ENCODE results near the gene ACOT7.

ACOT7 gene

DNA sequence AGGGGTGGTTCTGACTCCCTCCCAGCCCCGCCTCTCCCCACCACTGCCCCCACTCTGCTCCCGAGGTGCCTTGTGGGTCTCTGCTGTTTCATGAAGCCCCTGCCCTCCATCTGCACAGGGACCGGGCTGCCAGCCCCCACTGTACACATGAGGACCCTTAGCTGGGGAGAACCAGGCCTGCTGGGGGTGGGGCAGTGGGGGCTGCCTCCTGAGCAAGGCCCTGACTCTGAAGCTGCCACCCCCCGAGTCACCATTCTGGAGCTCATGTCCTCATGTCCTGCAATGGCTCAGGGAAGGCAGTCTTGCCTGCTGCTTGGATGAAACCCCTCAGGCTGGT, 141.2 kb downstream of the ACOT7 start:
- no peaks in the 10 kb centered on the region for H3K79me2 ChIP-seq (ENCODE audit: control insufficient read depth, low read length)
- H3K9me2 ChIP-seq (replicated peaks; ENCODE audit: control insufficient read depth, low read length) = no peaks in the 10 kb centered on the region
- no peak overlapping the region for H3K4me3 ChIP-seq (ENCODE audit: low read length)
- peaks cover 4% of the 10 kb centered on the region; the same call in 1 of the 2 replicates for H3K27me3 ChIP-seq (ENCODE audit: control insufficient read depth, low read length)
- H4K20me1 ChIP-seq (ENCODE audit: control insufficient read depth, insufficient read depth, low read depth, low read length) = 0 out of 2 replicates have a peak, but pooled peaks cover 3% of the 10 kb centered on the region
- H3K36me3 ChIP-seq (ENCODE audit: control insufficient read depth, low read length) = no peaks in the 10 kb centered on the region
- TF ChIP-seq, protein P1, sequence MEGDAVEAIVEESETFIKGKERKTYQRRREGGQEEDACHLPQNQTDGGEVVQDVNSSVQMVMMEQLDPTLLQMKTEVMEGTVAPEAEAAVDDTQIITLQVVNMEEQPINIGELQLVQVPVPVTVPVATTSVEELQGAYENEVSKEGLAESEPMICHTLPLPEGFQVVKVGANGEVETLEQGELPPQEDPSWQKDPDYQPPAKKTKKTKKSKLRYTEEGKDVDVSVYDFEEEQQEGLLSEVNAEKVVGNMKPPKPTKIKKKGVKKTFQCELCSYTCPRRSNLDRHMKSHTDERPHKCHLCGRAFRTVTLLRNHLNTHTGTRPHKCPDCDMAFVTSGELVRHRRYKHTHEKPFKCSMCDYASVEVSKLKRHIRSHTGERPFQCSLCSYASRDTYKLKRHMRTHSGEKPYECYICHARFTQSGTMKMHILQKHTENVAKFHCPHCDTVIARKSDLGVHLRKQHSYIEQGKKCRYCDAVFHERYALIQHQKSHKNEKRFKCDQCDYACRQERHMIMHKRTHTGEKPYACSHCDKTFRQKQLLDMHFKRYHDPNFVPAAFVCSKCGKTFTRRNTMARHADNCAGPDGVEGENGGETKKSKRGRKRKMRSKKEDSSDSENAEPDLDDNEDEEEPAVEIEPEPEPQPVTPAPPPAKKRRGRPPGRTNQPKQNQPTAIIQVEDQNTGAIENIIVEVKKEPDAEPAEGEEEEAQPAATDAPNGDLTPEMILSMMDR (IDR thresholded peaks at IDR 0.05; ENCODE audit: low read depth, low read length, poor library complexity, severe bottlenecking) = no peak
- TF ChIP-seq EZH2phosphoT487 (IDR thresholded peaks at IDR 0.05; ENCODE audit: borderline replicate concordance, low read length) = no peak
- no peak overlapping the region for H3K27ac ChIP-seq (ENCODE audit: low read depth, low read length)
- H3K9me3 ChIP-seq (ENCODE audit: control insufficient read depth, insufficient read depth, low read length) = no peaks in the 10 kb centered on the region
- no peaks in the 10 kb centered on the region for H3F3A ChIP-seq (ENCODE audit: control insufficient read depth, insufficient read depth)
- H3K4me1 ChIP-seq (ENCODE audit: control insufficient read depth, low read length) = no peaks in the 10 kb centered on the region
- H3K4me2 ChIP-seq (ENCODE audit: low read length) = no peak overlapping the region

DNA sequence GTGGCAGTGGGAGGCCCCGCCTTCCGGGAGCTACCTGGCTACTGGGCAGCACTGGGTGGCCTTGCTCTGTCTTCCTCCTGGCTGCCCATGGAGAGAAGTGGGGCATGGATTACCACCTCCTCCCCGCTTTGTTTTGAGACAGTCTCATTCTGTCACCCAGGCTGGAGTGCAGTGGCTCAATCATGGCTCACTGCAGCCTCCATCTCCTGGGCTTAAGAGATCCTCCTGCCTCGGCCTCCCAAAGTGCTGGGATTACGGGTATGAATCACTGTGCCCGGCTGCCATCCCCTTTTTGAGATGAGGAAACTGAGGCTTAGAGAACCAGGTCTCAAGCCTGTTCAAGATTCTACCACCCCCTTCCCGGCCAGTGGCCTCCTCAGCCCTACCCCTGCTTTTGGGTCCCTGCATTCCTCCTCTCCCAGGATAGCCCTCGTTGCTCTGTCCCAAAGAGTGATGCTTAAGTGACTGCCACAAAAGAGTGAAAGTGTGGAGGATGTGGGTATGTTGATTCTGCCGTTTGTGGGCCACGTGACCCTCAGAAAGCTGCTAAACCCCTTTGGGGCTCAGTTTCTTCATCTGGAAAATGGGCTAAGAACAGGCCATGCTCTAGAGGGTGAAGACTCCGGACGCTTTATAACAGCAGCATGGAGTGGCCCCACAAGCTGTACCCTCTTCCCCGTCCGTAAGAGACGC, 141.7 kb downstream of the ACOT7 start:
- no peaks in the 10 kb centered on the region; the same call in 1 of the 2 replicates for H4K20me1 ChIP-seq (ENCODE audit: control insufficient read depth, insufficient read depth, low read depth, low read length)
- H3K79me2 ChIP-seq (ENCODE audit: control insufficient read depth, low read length) = no peaks in the 10 kb centered on the region
- no peak overlapping the region for H3K4me2 ChIP-seq (ENCODE audit: low read length)
- H3K4me3 ChIP-seq (ENCODE audit: low read length) = no peak overlapping the region
- H3K4me1 ChIP-seq (ENCODE audit: control insufficient read depth, low read length) = no peaks in the 10 kb centered on the region
- H3K27ac ChIP-seq (ENCODE audit: low read depth, low read length) = no peak overlapping the region
- H3K27me3 ChIP-seq (ENCODE audit: control insufficient read depth, low read length) = peaks cover 7% of the 10 kb centered on the region; the same call in 1 of the 2 replicates
- TF ChIP-seq EZH2phosphoT487 (IDR thresholded peaks at IDR 0.05; ENCODE audit: borderline replicate concordance, low read length) = no peak
- TF ChIP-seq, protein P1 (IDR thresholded peaks at IDR 0.05; ENCODE audit: low read depth, low read length, poor library complexity, severe bottlenecking) = no peak
- H3K36me3 ChIP-seq (ENCODE audit: control insufficient read depth, low read length) = no peaks in the 10 kb centered on the region
- no peaks in the 10 kb centered on the region for H3F3A ChIP-seq (ENCODE audit: control insufficient read depth, insufficient read depth)
- H3K9me3 ChIP-seq (ENCODE audit: control insufficient read depth, insufficient read depth, low read length) = no peaks in the 10 kb centered on the region
- no peaks in the 10 kb centered on the region for H3K9me2 ChIP-seq (replicated peaks; ENCODE audit: control insufficient read depth, low read length)

- H3K9me3 ChIP-seq (ENCODE audit: control insufficient read depth, insufficient read depth, low read length) = no peaks in the 10 kb centered on the region
- H3K27me3 ChIP-seq (ENCODE audit: control insufficient read depth, low read length) = peaks cover 11% of the 10 kb centered on the region
- H3K4me3 ChIP-seq (ENCODE audit: low read length) = no peak overlapping the region
- H3K4me2 ChIP-seq (ENCODE audit: low read length) = no peak overlapping the region
- TF ChIP-seq, protein P1 (IDR thresholded peaks at IDR 0.05; ENCODE audit: low read depth, low read length, poor library complexity, severe bottlenecking) = no peak
- no peak overlapping the region for H3K27ac ChIP-seq (ENCODE audit: low read depth, low read length)
- peaks cover 4% of the 10 kb centered on the region; the same call in 1 of the 2 replicates for H3K4me1 ChIP-seq (ENCODE audit: control insufficient read depth, low read length)
- no peaks in the 10 kb centered on the region for H3K79me2 ChIP-seq (ENCODE audit: control insufficient read depth, low read length)
- H4K20me1 ChIP-seq (ENCODE audit: control insufficient read depth, insufficient read depth, low read depth, low read length) = peaks cover 3% of the 10 kb centered on the region; the same call in 1 of the 2 replicates
- H3K36me3 ChIP-seq (ENCODE audit: control insufficient read depth, low read length) = no peaks in the 10 kb centered on the region
- no peaks in the 10 kb centered on the region for H3K9me2 ChIP-seq (replicated peaks; ENCODE audit: control insufficient read depth, low read length)
- peaks cover 3% of the 10 kb centered on the region; the same call in 1 of the 2 replicates for H3F3A ChIP-seq (ENCODE audit: control insufficient read depth, insufficient read depth)
These were observed 142.3 kb downstream of the ACOT7 start for GRCh38 chr1:6251233-6251632.
